HEK293 (cell line): ENCODE measurements around the gene RASA2.

Experiments
- CTCF ChIA-PET: fragments of 350-600 bp; formaldehyde crosslinking; extraction: SDS; loops from one replicate; lab custom pipeline; 2021; ENCODE audit warnings: antibody characterized with exemption; lab: Yijun Ruan, JAX
- POLR2A ChIA-PET: fragments of 300-600 bp; formaldehyde crosslinking; extraction: SDS; loops from one replicate; lab custom pipeline; 2020; ENCODE audit warnings: antibody characterized with exemption, inconsistent platforms; lab: Yijun Ruan, JAX
- H3K27ac ChIP-seq: fragments of 200-500 bp; sonication (Bioruptor generic); 2 replicates; pipeline ENCODE4 v1.5.1; 2014; ENCODE audit warnings: low read depth, low read length, control low read depth, inconsistent platforms; ENCODE audit errors: extremely low read depth
- H3K36me3 ChIP-seq, 2 experiments: fragments of 200-500 bp in 1 of 2; sonication (Bioruptor generic) in 1 of 2; 1 replicate in 1 of 2; 2 replicates in 1 of 2; pipeline ENCODE4 v1.5.1; 2014 to 2017; ENCODE audit warnings: inconsistent platforms in 2 of 2, low read length in 2 of 2; ENCODE audit not compliant: control insufficient read depth in 2 of 2, insufficient read depth in 1 of 2
- H3K4me1 ChIP-seq: fragments of 200-500 bp; sonication (Bioruptor generic); 2 replicates; pipeline ENCODE4 v1.5.1; 2014; ENCODE audit warnings: mild to moderate bottlenecking, low read length, inconsistent platforms; ENCODE audit not compliant: control insufficient read depth, insufficient read depth
- H3K4me3 ChIP-seq: 2 replicates; pipeline ENCODE4 v1.5.1; 2011; ENCODE audit warnings: low read depth, mild to moderate bottlenecking, control low read depth, low read length, moderate library complexity
- H3K9me3 ChIP-seq: fragments of 200-500 bp; sonication (Bioruptor generic); 2 replicates; pipeline ENCODE4 v1.5.1; 2014; ENCODE audit warnings: low read depth, low read length, inconsistent platforms; ENCODE audit not compliant: control insufficient read depth, insufficient read depth
- GFI1B ChIP-seq: fragments of 450-650 bp; formaldehyde crosslinking; IDR thresholded peaks from 2 replicates; pipeline ENCODE4 v1.5.1; 2016; ENCODE audit warnings: missing biosample characterization, missing genetic modification characterization
- REPIN1 ChIP-seq: fragments of 450-650 bp; formaldehyde crosslinking; IDR thresholded peaks from 2 replicates; pipeline ENCODE4 v1.5.1; 2017; ENCODE audit warnings: missing biosample characterization, missing genetic modification characterization, low read depth
- ZBTB20 ChIP-seq: fragments of 450-650 bp; formaldehyde crosslinking; IDR thresholded peaks from 2 replicates; pipeline ENCODE4 v1.5.1; 2016; ENCODE audit warnings: missing biosample characterization, missing genetic modification characterization
- ZFP69B ChIP-seq: fragments of 450-650 bp; formaldehyde crosslinking; IDR thresholded peaks from 2 replicates; pipeline ENCODE4 v1.5.1; 2016; ENCODE audit warnings: missing biosample characterization, missing genetic modification characterization
- ZNF132 ChIP-seq: fragments of 450-650 bp; formaldehyde crosslinking; IDR thresholded peaks from 2 replicates; pipeline ENCODE4 v1.5.1; 2017; ENCODE audit warnings: missing biosample characterization, missing genetic modification characterization, borderline replicate concordance
- ZNF16 ChIP-seq: fragments of 450-650 bp; formaldehyde crosslinking; IDR thresholded peaks from 2 replicates; pipeline ENCODE4 v1.5.1; 2016; ENCODE audit warnings: low read depth, missing biosample characterization, missing genetic modification characterization
- ZNF19 ChIP-seq: fragments of 450-650 bp; formaldehyde crosslinking; IDR thresholded peaks from 2 replicates; pipeline ENCODE4; 2016; ENCODE audit warnings: missing biosample characterization, missing genetic modification characterization, low read depth
- ZNF311 ChIP-seq: fragments of 450-650 bp; formaldehyde crosslinking; IDR thresholded peaks from 2 replicates; pipeline ENCODE4 v1.5.1; 2017; ENCODE audit warnings: missing biosample characterization, missing genetic modification characterization, borderline replicate concordance
- ZNF350 ChIP-seq: fragments of 450-650 bp; formaldehyde crosslinking; IDR thresholded peaks from 2 replicates; pipeline ENCODE4 v1.5.0; 2017; ENCODE audit warnings: missing biosample characterization, mild to moderate bottlenecking, missing genetic modification characterization
- ZNF391 ChIP-seq: fragments of 450-650 bp; formaldehyde crosslinking; IDR thresholded peaks from 2 replicates; pipeline ENCODE4 v1.5.1; 2016; ENCODE audit warnings: low read depth, missing biosample characterization, missing genetic modification characterization, borderline replicate concordance
- ZNF529 ChIP-seq: fragments of 450-650 bp; formaldehyde crosslinking; IDR thresholded peaks from 2 replicates; pipeline ENCODE4 v1.5.1; 2017; ENCODE audit warnings: missing genetic modification characterization, missing biosample characterization; ENCODE audit not compliant: insufficient replicate concordance
- ZNF610 ChIP-seq: fragments of 450-650 bp; formaldehyde crosslinking; IDR thresholded peaks from 2 replicates; pipeline ENCODE4 v1.5.1; 2016; ENCODE audit warnings: missing biosample characterization, missing genetic modification characterization, borderline replicate concordance
- ZNF624 ChIP-seq: fragments of 450-650 bp; formaldehyde crosslinking; IDR thresholded peaks from 2 replicates; pipeline ENCODE4 v1.5.1; 2017; ENCODE audit warnings: missing biosample characterization, missing genetic modification characterization
- ZNF747 ChIP-seq: fragments of 450-650 bp; formaldehyde crosslinking; IDR thresholded peaks from 2 replicates; pipeline ENCODE4 v1.5.1; 2016; ENCODE audit warnings: missing biosample characterization, missing genetic modification characterization
- TF ChIP-seq, protein P1 (sequence below): fragments of 450-650 bp; formaldehyde crosslinking; IDR thresholded peaks from 2 replicates; pipeline ENCODE4 v1.5.1; 2016; ENCODE audit warnings: missing biosample characterization, missing genetic modification characterization
- TF ChIP-seq, protein P2 (sequence below): fragments of 450-650 bp; formaldehyde crosslinking; optimal IDR thresholded peaks from 2 replicates; pipeline ENCODE3; 2016; ENCODE audit warnings: missing biosample characterization, mild to moderate bottlenecking, missing genetic modification characterization
- TF ChIP-seq, protein P3 (sequence below): fragments of 450-650 bp; formaldehyde crosslinking; IDR thresholded peaks from 2 replicates; pipeline ENCODE4 v1.5.1; 2016; ENCODE audit warnings: missing biosample characterization, missing genetic modification characterization
- TF ChIP-seq, protein P4 (sequence below): fragments of 450-650 bp; formaldehyde crosslinking; IDR thresholded peaks from 2 replicates; pipeline ENCODE4 v1.5.1; 2016; ENCODE audit warnings: missing biosample characterization, missing genetic modification characterization
- TF ChIP-seq, protein P5 (sequence below): fragments of 450-650 bp; formaldehyde crosslinking; IDR thresholded peaks from 2 replicates; pipeline ENCODE4 v1.5.1; 2016; ENCODE audit warnings: missing biosample characterization, missing genetic modification characterization
- TF ChIP-seq, protein P6 (sequence below): fragments of 450-650 bp; formaldehyde crosslinking; IDR thresholded peaks from 2 replicates; pipeline ENCODE4 v1.5.1; 2016; ENCODE audit warnings: missing biosample characterization, missing genetic modification characterization

Gene RASA2

DNA sequence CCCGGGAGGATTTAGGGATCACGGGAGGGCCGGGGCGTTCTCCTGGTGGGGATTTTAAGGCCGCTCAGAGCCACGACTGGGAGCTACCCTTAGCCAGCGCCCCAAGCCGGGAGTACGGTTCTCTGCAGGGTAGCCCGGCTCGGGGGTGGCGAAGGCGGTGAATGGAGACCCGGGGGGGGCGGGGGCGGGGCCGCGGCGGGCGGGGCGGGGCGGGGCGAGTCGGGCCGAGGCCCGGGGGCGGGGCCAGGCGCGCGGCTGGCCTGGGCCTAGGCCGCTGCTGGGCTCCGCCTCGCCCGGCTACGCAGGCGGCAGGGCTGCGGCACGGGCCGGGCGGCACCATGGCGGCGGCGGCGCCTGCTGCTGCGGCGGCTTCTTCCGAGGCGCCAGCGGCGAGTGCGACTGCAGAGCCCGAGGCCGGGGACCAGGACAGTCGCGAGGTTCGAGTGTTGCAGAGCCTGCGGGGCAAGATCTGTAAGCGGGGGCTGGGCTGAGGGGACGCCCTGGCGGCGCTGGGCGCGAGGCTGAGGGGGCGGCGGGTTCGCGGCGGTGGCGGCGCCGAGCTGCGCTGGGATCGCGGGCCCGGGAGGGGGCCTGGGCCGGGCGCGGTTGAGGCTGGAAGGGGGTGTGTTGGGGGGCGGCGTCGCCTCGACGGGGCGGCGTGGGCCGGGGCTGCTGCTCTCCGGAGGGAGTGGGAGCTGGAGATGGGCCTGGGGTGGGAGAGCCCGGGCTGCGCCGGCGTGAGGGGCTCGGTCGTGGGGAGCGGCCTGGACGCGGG lies at the start of gene RASA2 (continued):
- no peak for TF ChIP-seq ZNF311 (tag by site-specific recombination)
- no peak for TF ChIP-seq ZNF350
- TF ChIP-seq, protein P1, sequence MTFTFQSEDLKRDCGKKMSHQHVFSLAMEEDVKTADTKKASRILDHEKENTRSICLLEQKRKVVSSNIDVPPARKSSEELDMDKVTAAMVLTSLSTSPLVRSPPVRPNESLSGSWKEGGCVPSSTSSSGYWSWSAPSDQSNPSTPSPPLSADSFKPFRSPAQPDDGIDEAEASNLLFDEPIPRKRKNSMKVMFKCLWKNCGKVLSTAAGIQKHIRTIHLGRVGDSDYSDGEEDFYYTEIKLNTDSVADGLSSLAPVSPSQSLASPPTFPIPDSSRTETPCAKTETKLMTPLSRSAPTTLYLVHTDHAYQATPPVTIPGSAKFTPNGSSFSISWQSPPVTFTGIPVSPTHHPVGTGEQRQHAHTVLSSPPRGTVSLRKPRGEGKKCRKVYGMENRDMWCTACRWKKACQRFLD (tag by site-specific recombination), result no peak
- TF ChIP-seq ZFP69B (tag by site-specific recombination), result no peak
- no peak for TF ChIP-seq REPIN1 (tag by site-specific recombination)

DNA sequence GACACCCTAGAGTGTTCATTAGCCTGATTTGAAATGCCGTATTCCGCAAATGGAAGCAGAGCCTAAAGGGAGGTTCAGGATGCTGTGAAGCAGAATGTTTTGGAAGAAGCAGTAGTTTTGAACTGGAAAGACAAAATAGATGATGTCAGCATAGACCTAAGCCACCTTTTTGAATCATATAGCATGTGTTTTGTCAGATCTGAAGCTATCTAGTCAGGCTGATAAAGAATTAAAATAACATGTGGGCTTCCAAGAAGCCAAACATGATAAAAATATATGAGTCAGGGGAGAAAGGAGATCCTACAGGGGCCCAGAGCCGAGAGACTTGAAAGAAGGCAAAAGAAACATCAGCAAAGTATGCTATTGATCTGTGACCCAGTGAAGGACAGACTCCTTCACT lies 47.2 kb upstream of the RASA2 start:
- Histone ChIP-seq H3K4me3 (no peak overlapping the region), H3K4me1 (no peaks in the 10 kb centered on the region), H3K27ac (no peak overlapping the region), H3K36me3 (peaks cover 0 to 25% of the 10 kb centered on the region in 2 experiments; a peak in 1 of 3 replicates)
- POLR2A ChIA-PET, result no interaction called here
- CTCF ChIA-PET, result interaction anchor here (0.6 to 4.2 kb wide), 5 partner anchors 14 to 583 kb away, joined by 3 to 48 read pairs (median 4); no protein-coding TSS in a partner anchor
- TF ChIP-seq ZNF391 (tag by site-specific recombination) (no peak), ZNF529 (tag by site-specific recombination) (no peak), GFI1B (tag by site-specific recombination) (no peak), ZNF16 (tag by site-specific recombination) (no peak), ZNF19 (no peak), ZBTB20 (tag by site-specific recombination) (no peak), ZNF132 (tag by site-specific recombination) (no peak), ZNF624 (no peak), ZNF747 (tag by site-specific recombination) (no peak), ZNF610 (tag by site-specific recombination) (no peak)
- TF ChIP-seq, protein P2, sequence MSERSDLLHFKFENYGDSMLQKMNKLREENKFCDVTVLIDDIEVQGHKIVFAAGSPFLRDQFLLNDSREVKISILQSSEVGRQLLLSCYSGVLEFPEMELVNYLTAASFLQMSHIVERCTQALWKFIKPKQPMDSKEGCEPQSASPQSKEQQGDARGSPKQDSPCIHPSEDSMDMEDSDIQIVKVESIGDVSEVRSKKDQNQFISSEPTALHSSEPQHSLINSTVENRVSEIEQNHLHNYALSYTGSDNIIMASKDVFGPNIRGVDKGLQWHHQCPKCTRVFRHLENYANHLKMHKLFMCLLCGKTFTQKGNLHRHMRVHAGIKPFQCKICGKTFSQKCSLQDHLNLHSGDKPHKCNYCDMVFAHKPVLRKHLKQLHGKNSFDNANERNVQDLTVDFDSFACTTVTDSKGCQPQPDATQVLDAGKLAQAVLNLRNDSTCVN (tag by site-specific recombination), result no peak
- TF ChIP-seq, protein P3, sequence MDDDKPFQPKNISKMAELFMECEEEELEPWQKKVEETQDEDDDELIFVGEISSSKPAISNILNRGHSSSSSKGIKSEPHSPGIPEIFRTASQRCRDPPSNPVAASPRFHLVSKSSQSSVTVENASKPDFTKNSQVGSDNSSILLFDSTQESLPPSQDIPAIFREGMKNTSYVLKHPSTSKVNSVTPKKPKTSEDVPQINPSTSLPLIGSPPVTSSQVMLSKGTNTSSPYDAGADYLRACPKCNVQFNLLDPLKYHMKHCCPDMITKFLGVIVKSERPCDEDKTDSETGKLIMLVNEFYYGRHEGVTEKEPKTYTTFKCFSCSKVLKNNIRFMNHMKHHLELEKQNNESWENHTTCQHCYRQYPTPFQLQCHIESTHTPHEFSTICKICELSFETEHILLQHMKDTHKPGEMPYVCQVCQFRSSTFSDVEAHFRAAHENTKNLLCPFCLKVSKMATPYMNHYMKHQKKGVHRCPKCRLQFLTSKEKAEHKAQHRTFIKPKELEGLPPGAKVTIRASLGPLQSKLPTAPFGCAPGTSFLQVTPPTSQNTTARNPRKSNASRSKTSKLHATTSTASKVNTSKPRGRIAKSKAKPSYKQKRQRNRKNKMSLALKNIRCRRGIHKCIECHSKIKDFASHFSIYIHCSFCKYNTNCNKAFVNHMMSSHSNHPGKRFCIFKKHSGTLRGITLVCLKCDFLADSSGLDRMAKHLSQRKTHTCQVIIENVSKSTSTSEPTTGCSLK (tag by site-specific recombination), result no peak
- TF ChIP-seq, protein P4, sequence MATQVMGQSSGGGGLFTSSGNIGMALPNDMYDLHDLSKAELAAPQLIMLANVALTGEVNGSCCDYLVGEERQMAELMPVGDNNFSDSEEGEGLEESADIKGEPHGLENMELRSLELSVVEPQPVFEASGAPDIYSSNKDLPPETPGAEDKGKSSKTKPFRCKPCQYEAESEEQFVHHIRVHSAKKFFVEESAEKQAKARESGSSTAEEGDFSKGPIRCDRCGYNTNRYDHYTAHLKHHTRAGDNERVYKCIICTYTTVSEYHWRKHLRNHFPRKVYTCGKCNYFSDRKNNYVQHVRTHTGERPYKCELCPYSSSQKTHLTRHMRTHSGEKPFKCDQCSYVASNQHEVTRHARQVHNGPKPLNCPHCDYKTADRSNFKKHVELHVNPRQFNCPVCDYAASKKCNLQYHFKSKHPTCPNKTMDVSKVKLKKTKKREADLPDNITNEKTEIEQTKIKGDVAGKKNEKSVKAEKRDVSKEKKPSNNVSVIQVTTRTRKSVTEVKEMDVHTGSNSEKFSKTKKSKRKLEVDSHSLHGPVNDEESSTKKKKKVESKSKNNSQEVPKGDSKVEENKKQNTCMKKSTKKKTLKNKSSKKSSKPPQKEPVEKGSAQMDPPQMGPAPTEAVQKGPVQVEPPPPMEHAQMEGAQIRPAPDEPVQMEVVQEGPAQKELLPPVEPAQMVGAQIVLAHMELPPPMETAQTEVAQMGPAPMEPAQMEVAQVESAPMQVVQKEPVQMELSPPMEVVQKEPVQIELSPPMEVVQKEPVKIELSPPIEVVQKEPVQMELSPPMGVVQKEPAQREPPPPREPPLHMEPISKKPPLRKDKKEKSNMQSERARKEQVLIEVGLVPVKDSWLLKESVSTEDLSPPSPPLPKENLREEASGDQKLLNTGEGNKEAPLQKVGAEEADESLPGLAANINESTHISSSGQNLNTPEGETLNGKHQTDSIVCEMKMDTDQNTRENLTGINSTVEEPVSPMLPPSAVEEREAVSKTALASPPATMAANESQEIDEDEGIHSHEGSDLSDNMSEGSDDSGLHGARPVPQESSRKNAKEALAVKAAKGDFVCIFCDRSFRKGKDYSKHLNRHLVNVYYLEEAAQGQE, result no peak
- TF ChIP-seq, protein P5, sequence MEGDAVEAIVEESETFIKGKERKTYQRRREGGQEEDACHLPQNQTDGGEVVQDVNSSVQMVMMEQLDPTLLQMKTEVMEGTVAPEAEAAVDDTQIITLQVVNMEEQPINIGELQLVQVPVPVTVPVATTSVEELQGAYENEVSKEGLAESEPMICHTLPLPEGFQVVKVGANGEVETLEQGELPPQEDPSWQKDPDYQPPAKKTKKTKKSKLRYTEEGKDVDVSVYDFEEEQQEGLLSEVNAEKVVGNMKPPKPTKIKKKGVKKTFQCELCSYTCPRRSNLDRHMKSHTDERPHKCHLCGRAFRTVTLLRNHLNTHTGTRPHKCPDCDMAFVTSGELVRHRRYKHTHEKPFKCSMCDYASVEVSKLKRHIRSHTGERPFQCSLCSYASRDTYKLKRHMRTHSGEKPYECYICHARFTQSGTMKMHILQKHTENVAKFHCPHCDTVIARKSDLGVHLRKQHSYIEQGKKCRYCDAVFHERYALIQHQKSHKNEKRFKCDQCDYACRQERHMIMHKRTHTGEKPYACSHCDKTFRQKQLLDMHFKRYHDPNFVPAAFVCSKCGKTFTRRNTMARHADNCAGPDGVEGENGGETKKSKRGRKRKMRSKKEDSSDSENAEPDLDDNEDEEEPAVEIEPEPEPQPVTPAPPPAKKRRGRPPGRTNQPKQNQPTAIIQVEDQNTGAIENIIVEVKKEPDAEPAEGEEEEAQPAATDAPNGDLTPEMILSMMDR (tag by site-specific recombination), result no peak
- TF ChIP-seq, protein P6, sequence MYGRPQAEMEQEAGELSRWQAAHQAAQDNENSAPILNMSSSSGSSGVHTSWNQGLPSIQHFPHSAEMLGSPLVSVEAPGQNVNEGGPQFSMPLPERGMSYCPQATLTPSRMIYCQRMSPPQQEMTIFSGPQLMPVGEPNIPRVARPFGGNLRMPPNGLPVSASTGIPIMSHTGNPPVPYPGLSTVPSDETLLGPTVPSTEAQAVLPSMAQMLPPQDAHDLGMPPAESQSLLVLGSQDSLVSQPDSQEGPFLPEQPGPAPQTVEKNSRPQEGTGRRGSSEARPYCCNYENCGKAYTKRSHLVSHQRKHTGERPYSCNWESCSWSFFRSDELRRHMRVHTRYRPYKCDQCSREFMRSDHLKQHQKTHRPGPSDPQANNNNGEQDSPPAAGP (tag by site-specific recombination), result no peak
- TF ChIP-seq, all 188 proteins: peak for 0
- no peaks in the 10 kb centered on the region for H3K9me3 ChIP-seq
